Chondrocyte (in vitro differentiated cells): ENCODE results near the gene PPP2R5B. TPM values are rescaled to one million over a fixed set of nuclear protein-coding genes. Genes with fewer than 3 reads are reported as not detected.
"Not testable (repeated sequence)": the region's sequence is repeated elsewhere in the genome, so short reads cannot be mapped to it uniquely, and the experiment has no call there.

Source experiments
- DNase-seq: peaks from one replicate; pipeline ENCODE4 v3.0.0; 2021; ENCODE audit warnings: mixed read lengths, low spot score
- H3K27ac Mint-ChIP-seq: one replicate; pipeline ENCODE4 v1.8.0; 2021; ENCODE audit warnings: mild to moderate bottlenecking, moderate library complexity, mixed read lengths; ENCODE audit not compliant: unreplicated experiment
- H3K27me3 Mint-ChIP-seq: 2 replicates; pipeline ENCODE4 v1.8.0; 2021; ENCODE audit warnings: low read depth, mixed read lengths
- H3K36me3 Mint-ChIP-seq: 2 replicates; pipeline ENCODE4 v1.8.0; 2021; ENCODE audit warnings: low read depth, mixed read lengths
- H3K4me1 Mint-ChIP-seq: 2 replicates; pipeline ENCODE4 v1.8.0; 2021; ENCODE audit warnings: low read depth, mild to moderate bottlenecking, mixed read lengths
- H3K4me3 Mint-ChIP-seq: one replicate; pipeline ENCODE4 v1.8.0; 2021; ENCODE audit warnings: mild to moderate bottlenecking, moderate library complexity, mixed read lengths; ENCODE audit not compliant: unreplicated experiment
- H3K9me3 Mint-ChIP-seq: 2 replicates; pipeline ENCODE4 v1.8.0; 2021; ENCODE audit warnings: low read depth, mixed read lengths
- CTCF ChIP-seq: fragments of 200-600 bp; sonication (generic); IDR thresholded peaks from 2 replicates; pipeline ENCODE4 v1.5.0; 2021; ENCODE audit warnings: antibody characterized with exemption, mild to moderate bottlenecking, moderate library complexity
- microRNA-seq: library from miRNA; unstranded; fragments of <30 nt; microRNA quantifications from one replicate; pipeline ENCODE4 v1.2.0, GENCODE V29; 2020; ENCODE audit warnings: borderline number of aligned reads
- total RNA-seq: library from RNA; stranded (reverse); gene quantifications from 3 replicates; pipeline ENCODE4 v1.2.1, GENCODE V29; 2021

Gene PPP2R5B
- total RNA-seq, 1 donor from 2014 or later: 33.2 TPM

- Mint-ChIP-seq H3K27me3 (peaks cover 8% of the 10 kb centered on the region), H3K4me1 (no peaks in the 10 kb centered on the region), H3K4me3 (no peak overlapping the region), H3K27ac (no peak overlapping the region), H3K9me3 (no peaks in the 10 kb centered on the region), H3K36me3 (no peaks in the 10 kb centered on the region)
- no peak for TF ChIP-seq CTCF
- DNase-seq: peak; percentile 60
Measured at GRCh38 chr11:64976651-64977050, 52.2 kb downstream of the PPP2R5B start.

- H3K4me1 Mint-ChIP-seq, H3K9me3 Mint-ChIP-seq, DNase-seq, H3K4me3 Mint-ChIP-seq, H3K36me3 Mint-ChIP-seq, H3K27ac Mint-ChIP-seq: not testable (repeated sequence)
- peaks cover 21% of the 10 kb centered on the region for H3K27me3 Mint-ChIP-seq
Measured at GRCh38 chr11:64983339-64983738, 58.9 kb downstream of the PPP2R5B start.

Small RNA genes lying within 50 kb of the gene (microRNA-seq; reads per million reads assigned to microRNA genes)
- gene MIR6749: not detected
- gene MIR6750: not detected

Other genes with a start within 250 kb of the PPP2R5B start
- 1.1 to 3.0 TPM (median 1.8 TPM) in 3 replicates for gene NRXN2, start 201.5 kb upstream of the PPP2R5B start, total RNA-seq
- 4.7 to 11.4 TPM (median 10.1 TPM) in 3 replicates for gene RASGRP2, start 180.5 kb upstream of the PPP2R5B start, total RNA-seq
- 0.65 to 1.6 TPM (median 1.2 TPM) in 3 replicates for gene PYGM, start 164.7 kb upstream of the PPP2R5B start, total RNA-seq
- 183 to 198 TPM (median 190 TPM) in 3 replicates for gene SF1, start 146.1 kb upstream of the PPP2R5B start, total RNA-seq
- 11.3 to 17.8 TPM (median 13.4 TPM) in 3 replicates for gene MAP4K2, start 121.5 kb upstream of the PPP2R5B start, total RNA-seq
- gene MEN1, start 114.1 kb upstream of the PPP2R5B start, total RNA-seq: 19.5 to 26.4 TPM (median 20.4 TPM) in 3 replicates
- gene CDC42BPG, start 80.0 kb upstream of the PPP2R5B start, total RNA-seq: 0.17 to 0.46 TPM (median 0.35 TPM) in 3 replicates
- gene EHD1, start 46.1 kb upstream of the PPP2R5B start, total RNA-seq: 78.9 to 129 TPM (median 111 TPM) in 3 replicates
- gene ATG2A, start 7.5 kb upstream of the PPP2R5B start, total RNA-seq: 15.2 to 21.9 TPM (median 16.3 TPM) in 3 replicates
- not detected in 3 replicates for gene GPHA2, start 11.2 kb downstream of the PPP2R5B start, total RNA-seq
- gene MAJIN, start 47.4 kb downstream of the PPP2R5B start, total RNA-seq: not detected in 3 replicates
- not detected in 3 replicates for gene BATF2, start 72.3 kb downstream of the PPP2R5B start, total RNA-seq
- 80.1 to 85.5 TPM (median 83.7 TPM) in 3 replicates for gene ARL2, start 89.5 kb downstream of the PPP2R5B start, total RNA-seq
- gene SNX15, start 102.8 kb downstream of the PPP2R5B start, total RNA-seq: 21.0 to 26.1 TPM (median 24.9 TPM) in 3 replicates
- 13.1 to 18.2 TPM (median 14.3 TPM) in 3 replicates for gene SAC3D1, start 116.5 kb downstream of the PPP2R5B start, total RNA-seq
- not detected in 3 replicates for gene NAALADL1, start 133.9 kb downstream of the PPP2R5B start, total RNA-seq
- gene CDCA5, start 159.4 kb downstream of the PPP2R5B start, total RNA-seq: 5.5 to 11.4 TPM (median 6.3 TPM) in 3 replicates
- 48.9 to 53.3 TPM (median 50.0 TPM) in 3 replicates for gene ZFPL1, start 159.5 kb downstream of the PPP2R5B start, total RNA-seq
- 72.8 to 94.0 TPM (median 73.4 TPM) in 3 replicates for gene VPS51, start 171.5 kb downstream of the PPP2R5B start, total RNA-seq
- gene TM7SF2, start 187.2 kb downstream of the PPP2R5B start, total RNA-seq: 10.3 to 14.4 TPM (median 10.7 TPM) in 3 replicates
- 7.9 to 8.7 TPM (median 7.9 TPM) in 3 replicates for gene ZNHIT2, start 193.0 kb downstream of the PPP2R5B start, total RNA-seq
- gene FAU, start 197.4 kb downstream of the PPP2R5B start, total RNA-seq: 506 to 669 TPM (median 519 TPM) in 3 replicates
- gene MRPL49, start 197.6 kb downstream of the PPP2R5B start, total RNA-seq: 37.2 to 43.2 TPM (median 40.5 TPM) in 3 replicates
- 47.5 to 53.5 TPM (median 49.2 TPM) in 3 replicates for gene SYVN1, start 209.8 kb downstream of the PPP2R5B start, total RNA-seq
- not detected in 3 replicates for gene SPDYC, start 245.5 kb downstream of the PPP2R5B start, total RNA-seq